Mucosa of descending colon (tissue), 3 donors: Measurements from ENCODE around the gene TUFM. TPM values are rescaled to one million over a fixed set of nuclear protein-coding genes. Genes with fewer than 3 reads are reported as not detected.

Experiments used
- ATAC-seq: fragments of 200-7000 bp; cut with Tn5 transposase; one replicate; pipeline ENCODE4 v1.9.1; 2020; ENCODE audit warnings: mild to moderate bottlenecking, moderate library complexity
- DNase-seq, 3 donors: peaks; one replicate each; pipeline ENCODE4 v3.0.0-alpha.2; 2020
- H3K36me3 ChIP-seq: fragments of 200-600 bp; one replicate; pipeline ENCODE4 v1.8.0; 2021; ENCODE audit warnings: low read depth, mild to moderate bottlenecking
- H3K4me1 ChIP-seq: fragments of 200-600 bp; one replicate; pipeline ENCODE4 v1.8.0; 2021; ENCODE audit warnings: low read depth, mild to moderate bottlenecking
- H3K4me3 ChIP-seq: fragments of 200-600 bp; one replicate; pipeline ENCODE4 v1.8.0; 2021; ENCODE audit warnings: mild to moderate bottlenecking
- H3K9me3 ChIP-seq: fragments of 200-600 bp; one replicate; pipeline ENCODE4 v1.8.0; 2021; ENCODE audit warnings: mild to moderate bottlenecking
- intact Hi-C, 2 donors: fragments of 100-400 bp; cut with DNase I in 1 of 2; cut with micrococcal nuclease in 1 of 2; formaldehyde crosslinking; loops; one replicate each; pipeline versions ENCODE4 v1.11.0 to v1.11.1; 2022; cut with DNase I, micrococcal nuclease
- total RNA-seq, 3 donors: library from RNA; stranded (reverse); fragmentation: NEBNext Ultra II Directional in 2 of 3; extraction: Animal tissue kit (Norgen Biotek cat#: 25700) in 2 of 3; gene quantifications; one replicate each; pipeline versions ENCODE4 v1.2.1 to v1.2.4, GENCODE V29; 2021 to 2023
- TF ChIP-seq, protein P1 (sequence below): fragments of 200-600 bp; IDR thresholded peaks from one replicate; pipeline ENCODE4 v1.8.0; 2022; ENCODE audit warnings: antibody characterized with exemption, mild to moderate bottlenecking
- donor health status: DM: no; HTN: no; CAD: no; lungs with moderate emphysema.
- donor health status: DM: no; HTN: no; CAD: no.
- donor health status: DM: no; HTN: yes; CAD: no.

Gene TUFM
- total RNA-seq, 3 donors from 2014 or later: 182 to 248 (median 220) TPM

DNA sequence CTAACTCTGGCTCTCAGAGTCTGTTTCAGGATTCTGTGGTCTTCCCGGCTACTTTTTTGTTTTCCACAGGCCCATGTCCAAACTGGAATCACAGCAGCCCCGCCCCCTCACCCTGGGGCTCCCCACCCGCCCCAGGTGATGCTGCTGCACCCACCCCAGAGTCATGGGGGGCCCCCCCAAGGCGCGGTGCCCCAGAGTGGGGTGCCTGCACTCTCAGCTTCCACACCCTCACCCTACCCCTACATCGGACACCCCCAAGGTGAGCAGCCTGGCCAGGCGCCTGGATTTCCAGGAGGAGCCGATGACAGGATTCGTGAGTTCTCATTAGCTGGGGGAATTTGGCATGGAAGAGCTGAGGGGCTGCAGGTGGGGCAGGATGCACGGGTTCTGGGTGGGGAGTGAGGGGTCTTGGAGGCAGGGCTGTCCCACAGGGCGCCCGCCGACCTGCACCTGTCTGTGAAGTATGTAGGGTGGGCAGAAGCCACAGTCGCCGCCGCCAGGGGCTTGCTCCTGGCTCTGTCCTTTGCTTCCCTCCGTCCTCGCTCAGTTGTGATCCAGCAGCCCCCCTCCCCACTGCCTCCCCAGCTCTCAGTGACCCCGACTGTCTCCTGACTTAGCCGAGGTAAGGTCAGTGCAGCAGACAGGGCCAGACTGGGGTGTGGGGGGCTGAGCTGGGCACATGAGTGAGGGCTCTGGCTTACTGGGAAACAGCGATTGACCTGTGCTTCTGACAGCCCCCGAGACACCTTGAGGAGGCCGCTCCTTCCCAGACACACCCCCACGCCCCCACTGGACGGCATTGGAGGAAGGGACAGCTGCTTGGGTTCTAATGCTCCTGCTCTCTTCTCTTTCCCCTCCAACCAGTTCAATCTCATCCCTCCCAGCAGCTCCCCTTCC lies 10.0 kb downstream of the TUFM start:
- intact Hi-C loops: no loop called here
- Histone ChIP-seq H3K9me3 (no peaks in the 10 kb centered on the region), H3K36me3 (peaks cover 29% of the 10 kb centered on the region), H3K4me1 (no peaks in the 10 kb centered on the region), H3K4me3 (no peak overlapping the region)
- TF ChIP-seq, protein P1, sequence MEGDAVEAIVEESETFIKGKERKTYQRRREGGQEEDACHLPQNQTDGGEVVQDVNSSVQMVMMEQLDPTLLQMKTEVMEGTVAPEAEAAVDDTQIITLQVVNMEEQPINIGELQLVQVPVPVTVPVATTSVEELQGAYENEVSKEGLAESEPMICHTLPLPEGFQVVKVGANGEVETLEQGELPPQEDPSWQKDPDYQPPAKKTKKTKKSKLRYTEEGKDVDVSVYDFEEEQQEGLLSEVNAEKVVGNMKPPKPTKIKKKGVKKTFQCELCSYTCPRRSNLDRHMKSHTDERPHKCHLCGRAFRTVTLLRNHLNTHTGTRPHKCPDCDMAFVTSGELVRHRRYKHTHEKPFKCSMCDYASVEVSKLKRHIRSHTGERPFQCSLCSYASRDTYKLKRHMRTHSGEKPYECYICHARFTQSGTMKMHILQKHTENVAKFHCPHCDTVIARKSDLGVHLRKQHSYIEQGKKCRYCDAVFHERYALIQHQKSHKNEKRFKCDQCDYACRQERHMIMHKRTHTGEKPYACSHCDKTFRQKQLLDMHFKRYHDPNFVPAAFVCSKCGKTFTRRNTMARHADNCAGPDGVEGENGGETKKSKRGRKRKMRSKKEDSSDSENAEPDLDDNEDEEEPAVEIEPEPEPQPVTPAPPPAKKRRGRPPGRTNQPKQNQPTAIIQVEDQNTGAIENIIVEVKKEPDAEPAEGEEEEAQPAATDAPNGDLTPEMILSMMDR: no peak
- ATAC-seq (no peak), DNase-seq (no peak)

DNA sequence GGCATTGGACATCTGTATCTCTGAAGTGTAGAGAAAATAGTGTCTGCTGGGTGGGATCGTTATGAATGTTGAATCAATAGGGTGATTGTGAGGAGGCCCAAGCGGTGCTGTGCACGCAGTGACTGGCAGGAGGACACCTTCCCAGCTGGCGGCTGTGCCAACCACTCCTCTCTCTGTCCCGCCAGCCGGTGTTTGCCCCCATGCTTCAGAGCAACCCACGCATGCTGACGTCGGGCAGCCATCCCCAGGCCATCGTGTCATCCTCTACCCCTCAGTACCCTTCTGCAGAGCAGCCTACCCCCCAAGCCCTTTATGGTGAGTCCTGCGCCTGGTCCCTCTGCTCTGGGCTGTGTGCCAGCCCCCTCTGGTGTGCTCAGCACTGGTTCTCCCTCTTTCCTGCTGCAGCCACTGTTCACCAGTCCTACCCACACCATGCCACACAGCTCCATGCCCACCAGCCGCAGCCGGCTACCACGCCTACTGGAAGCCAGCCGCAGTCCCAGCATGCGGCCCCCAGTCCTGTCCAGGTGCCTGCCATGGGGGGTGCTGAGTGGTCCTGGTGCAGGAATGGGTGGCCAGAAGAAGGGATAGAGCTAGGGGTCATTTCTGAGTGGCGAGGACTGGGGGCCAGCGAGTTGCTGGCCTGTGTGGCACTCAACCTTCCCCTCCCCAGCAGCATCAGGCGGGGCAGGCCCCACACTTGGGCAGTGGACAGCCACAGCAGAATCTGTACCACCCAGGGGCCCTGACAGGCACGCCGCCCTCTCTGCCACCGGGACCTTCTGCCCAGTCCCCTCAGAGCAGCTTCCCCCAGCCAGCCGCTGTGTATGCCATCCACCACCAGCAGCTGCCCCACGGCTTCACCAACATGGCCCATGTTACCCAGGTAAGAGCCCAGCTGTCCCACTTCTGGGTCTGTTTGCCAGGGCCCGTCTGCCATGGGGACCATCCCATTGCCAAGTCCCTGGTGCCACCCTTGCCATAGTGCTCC lies 11.0 kb downstream of the TUFM start:
- Histone ChIP-seq H3K36me3 (peaks cover 36% of the 10 kb centered on the region), H3K4me1 (no peaks in the 10 kb centered on the region), H3K9me3 (no peaks in the 10 kb centered on the region), H3K4me3 (no peak overlapping the region)
- DNase-seq: no peak
- peak; percentile 9 for ATAC-seq
- intact Hi-C loops: no loop called here
- TF ChIP-seq, protein P1: no peak

DNA sequence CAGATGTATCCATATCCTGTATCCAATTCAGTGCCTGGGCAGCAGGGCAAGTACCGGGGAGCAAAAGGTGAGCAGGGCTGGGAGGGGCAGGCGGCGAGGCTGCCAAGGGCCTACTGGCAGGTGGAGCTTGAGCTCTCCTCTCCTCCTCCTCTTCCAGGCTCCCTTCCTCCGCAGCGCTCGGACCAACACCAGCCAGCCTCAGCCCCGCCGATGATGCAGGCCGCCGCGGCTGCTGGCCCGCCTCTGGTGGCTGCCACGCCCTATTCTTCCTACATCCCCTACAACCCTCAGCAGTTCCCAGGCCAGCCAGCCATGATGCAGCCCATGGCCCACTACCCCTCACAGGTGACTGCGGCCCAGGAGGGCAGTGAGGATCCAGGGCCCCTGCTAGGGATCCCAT lies 11.8 kb downstream of the TUFM start:
- intact Hi-C loops: no loop called here
- DNase-seq (no peak), ATAC-seq (peak; percentile 11)
- H3K36me3 ChIP-seq: peaks cover 38% of the 10 kb centered on the region
- H3K4me1 ChIP-seq: no peaks in the 10 kb centered on the region
- no peak overlapping the region for H3K4me3 ChIP-seq
- TF ChIP-seq, protein P1: no peak
- no peaks in the 10 kb centered on the region for H3K9me3 ChIP-seq

DNA sequence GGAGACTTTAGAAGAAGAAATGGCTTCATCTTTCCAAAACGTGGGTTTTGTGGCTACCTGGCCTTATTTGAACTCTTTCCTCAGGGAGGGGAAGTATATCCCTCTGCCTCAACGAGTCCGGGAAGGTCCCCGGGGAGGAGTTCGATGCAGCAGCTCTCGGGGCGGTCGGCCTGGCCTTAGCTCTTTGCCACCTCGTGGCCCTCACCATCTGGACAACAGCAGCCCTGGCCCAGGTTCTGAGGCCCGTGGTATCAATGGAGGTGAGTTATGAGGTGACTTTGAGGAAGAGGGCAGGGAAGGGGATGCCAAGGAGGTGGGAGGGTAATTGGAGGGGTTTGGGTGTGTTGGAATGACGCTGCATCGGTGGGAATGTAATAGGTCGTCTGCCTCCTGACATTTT lies 15.6 kb downstream of the TUFM start:
- TF ChIP-seq, protein P1: no peak
- no peaks in the 10 kb centered on the region for H3K9me3 ChIP-seq
- no peak for DNase-seq
- H3K36me3 ChIP-seq: peaks cover 36% of the 10 kb centered on the region
- no peak for ATAC-seq
- intact Hi-C loops: no loop called here
- H3K4me1 ChIP-seq: no peaks in the 10 kb centered on the region
- H3K4me3 ChIP-seq: no peak overlapping the region

DNA sequence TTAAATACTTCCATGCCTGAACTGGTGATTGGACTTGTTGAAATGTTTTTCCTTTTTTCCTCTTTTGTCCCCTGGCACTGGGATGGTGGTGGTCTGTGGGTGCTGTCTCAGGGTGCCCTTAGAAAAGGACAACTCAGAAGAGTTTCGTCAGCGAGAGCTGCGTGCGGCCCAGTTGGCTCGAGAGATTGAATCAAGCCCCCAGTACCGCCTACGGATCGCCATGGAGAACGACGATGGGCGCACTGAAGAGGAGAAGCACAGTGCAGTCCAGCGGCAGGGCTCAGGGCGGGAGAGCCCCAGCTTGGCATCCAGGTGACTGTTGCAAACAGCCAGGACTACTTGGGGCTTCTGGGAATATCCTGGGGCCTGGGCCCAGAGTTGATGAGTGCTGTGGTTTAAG lies 16.4 kb downstream of the TUFM start:
- H3K9me3 ChIP-seq: no peaks in the 10 kb centered on the region
- H3K4me3 ChIP-seq: no peak overlapping the region
- intact Hi-C loops: no loop called here
- TF ChIP-seq, protein P1: no peak
- no peak for DNase-seq
- peaks cover 7% of the 10 kb centered on the region for H3K4me1 ChIP-seq
- no peak for ATAC-seq
- H3K36me3 ChIP-seq: peaks cover 28% of the 10 kb centered on the region
